ENCODE data around the gene CERT1. TPM values are rescaled to one million over a fixed set of nuclear protein-coding genes. Genes with fewer than 3 reads are reported as not detected.

Gene CERT1
- total and polyA plus RNA-seq, 8 donors: 49.2 to 72.7 (median 56.9) TPM

DNA sequence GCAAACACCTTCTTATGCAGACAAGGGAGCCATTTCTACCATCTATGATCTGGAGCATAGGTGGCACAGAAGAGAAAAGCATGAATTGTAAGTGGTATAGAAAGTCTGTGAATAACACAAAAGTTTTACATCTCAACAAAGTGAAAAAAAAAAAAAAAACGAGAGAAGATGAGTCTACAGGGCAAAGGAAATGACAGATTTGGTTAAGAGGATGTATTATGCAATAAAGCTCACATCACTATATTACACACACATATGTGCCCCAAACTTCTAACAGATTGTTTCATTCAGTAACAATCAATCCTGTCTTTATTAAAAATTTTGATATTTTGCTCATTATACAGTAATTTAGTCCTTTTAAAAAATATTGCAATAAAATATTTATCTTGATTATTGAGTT is 49.8 kb downstream of the CERT1 start:
- TF ChIP-seq, protein P1, sequence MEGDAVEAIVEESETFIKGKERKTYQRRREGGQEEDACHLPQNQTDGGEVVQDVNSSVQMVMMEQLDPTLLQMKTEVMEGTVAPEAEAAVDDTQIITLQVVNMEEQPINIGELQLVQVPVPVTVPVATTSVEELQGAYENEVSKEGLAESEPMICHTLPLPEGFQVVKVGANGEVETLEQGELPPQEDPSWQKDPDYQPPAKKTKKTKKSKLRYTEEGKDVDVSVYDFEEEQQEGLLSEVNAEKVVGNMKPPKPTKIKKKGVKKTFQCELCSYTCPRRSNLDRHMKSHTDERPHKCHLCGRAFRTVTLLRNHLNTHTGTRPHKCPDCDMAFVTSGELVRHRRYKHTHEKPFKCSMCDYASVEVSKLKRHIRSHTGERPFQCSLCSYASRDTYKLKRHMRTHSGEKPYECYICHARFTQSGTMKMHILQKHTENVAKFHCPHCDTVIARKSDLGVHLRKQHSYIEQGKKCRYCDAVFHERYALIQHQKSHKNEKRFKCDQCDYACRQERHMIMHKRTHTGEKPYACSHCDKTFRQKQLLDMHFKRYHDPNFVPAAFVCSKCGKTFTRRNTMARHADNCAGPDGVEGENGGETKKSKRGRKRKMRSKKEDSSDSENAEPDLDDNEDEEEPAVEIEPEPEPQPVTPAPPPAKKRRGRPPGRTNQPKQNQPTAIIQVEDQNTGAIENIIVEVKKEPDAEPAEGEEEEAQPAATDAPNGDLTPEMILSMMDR (IDR thresholded peaks at IDR 0.05): no peak
- intact Hi-C loops (cut with DNase I): no loop called here
- peaks cover 0 to 7% of the 10 kb centered on the region in 2 donors for H3K36me3 ChIP-seq
- ATAC-seq (no peak), DNase-seq (peak in 2 of 4 donors; percentile 5 to 10)
- H3K27me3 ChIP-seq: no peaks in the 10 kb centered on the region
- no peaks in the 10 kb centered on the region for H3K9me3 ChIP-seq
- peak overlapping the region in 1 of 2 donors; percentile 1 for H3K27ac ChIP-seq
- peaks cover 10 to 41% of the 10 kb centered on the region in 2 donors for H3K4me1 ChIP-seq
- no peak overlapping the region for H3K4me3 ChIP-seq

DNA sequence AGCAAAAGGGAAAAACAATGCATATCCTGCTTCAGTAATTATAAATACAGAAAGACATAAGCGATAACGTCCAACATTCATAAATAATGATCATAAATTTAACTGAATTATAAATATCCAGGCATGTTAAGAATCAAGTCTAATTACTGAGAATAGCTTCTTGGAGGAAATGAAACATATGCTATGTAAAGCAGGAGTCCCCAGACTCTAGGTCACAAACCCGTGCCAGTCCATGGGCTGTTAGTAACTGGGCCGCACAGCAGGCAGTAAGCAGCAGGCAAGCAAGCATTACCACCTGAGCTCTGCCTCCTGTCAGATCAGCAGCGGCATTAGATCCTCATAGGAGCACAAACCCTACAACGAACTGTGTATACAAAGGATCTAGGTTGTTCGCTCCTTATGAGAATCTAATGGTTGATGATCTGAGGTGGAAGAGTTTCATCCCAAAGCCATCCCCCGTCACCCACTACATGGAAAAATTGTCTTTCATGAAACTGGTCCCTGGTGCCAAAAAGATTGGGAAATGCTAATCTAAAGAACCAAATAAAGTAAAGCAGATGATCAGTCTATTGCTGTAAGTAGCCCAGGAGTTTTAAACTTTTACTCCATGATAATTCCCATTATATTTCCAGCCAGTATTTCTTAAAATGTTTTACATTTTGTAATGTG is 50.4 kb downstream of the CERT1 start:
- peak in 2 of 4 donors; percentile 23 to 55 for DNase-seq
- Histone ChIP-seq H3K27me3 (no peaks in the 10 kb centered on the region), H3K27ac (peak overlapping the region in 1 of 2 donors; percentile 1), H3K4me1 (peaks cover 10 to 39% of the 10 kb centered on the region in 2 donors), H3K4me3 (no peak overlapping the region), H3K36me3 (peaks cover 0 to 7% of the 10 kb centered on the region in 2 donors), H3K9me3 (no peaks in the 10 kb centered on the region)
- intact Hi-C loops (cut with DNase I): no loop called here
- no peak for ATAC-seq
- TF ChIP-seq, protein P1 (IDR thresholded peaks at IDR 0.05): no peak

DNA sequence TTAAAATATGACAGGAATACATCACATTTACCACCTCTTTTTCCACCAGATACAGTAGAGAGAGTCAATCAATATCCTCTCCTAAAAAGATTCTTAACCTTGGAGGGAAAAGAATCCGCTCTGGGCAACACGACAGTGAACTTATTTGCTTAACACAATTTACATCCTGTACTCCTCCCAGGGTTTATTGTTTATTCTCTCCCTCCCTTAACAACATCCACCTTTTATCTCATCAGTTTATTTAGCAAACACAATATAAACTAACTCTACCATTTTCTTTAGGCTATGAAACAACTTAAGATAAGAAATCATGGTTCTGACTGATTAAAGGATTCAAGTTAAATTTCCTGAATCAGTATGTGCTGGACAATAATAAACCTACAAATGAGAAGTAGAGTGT is 50.9 kb downstream of the CERT1 start:
- no peak for DNase-seq
- H3K4me1 ChIP-seq: peaks cover 7 to 34% of the 10 kb centered on the region in 2 donors
- TF ChIP-seq, protein P1 (IDR thresholded peaks at IDR 0.05): no peak
- no peaks in the 10 kb centered on the region for H3K27me3 ChIP-seq
- intact Hi-C loops (cut with DNase I): no loop called here
- no peak for ATAC-seq
- peaks cover 0 to 7% of the 10 kb centered on the region in 2 donors for H3K36me3 ChIP-seq
- no peaks in the 10 kb centered on the region for H3K9me3 ChIP-seq
- H3K4me3 ChIP-seq: no peak overlapping the region
- peak overlapping the region in 1 of 2 donors; percentile 1 for H3K27ac ChIP-seq

DNA sequence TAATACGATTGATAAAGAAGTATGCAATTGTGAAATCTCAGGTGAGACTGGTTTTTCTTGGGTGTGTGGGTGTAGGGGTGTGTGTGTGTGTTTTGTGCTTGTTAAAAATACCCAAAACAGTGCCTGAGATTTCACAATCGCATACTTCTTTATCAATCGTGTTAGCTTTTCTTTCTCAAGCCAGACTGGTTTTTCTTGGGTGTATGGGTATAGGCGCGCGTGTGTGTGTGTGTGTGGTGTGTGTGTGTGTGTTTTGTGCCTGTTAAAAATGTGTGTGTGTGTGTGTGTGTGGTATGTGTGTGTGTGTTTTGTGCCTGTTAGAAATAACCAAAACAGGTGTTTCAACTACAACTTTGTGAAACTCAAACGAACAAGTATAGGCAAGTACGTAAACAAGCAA is 53.7 kb downstream of the CERT1 start:
- intact Hi-C loops (cut with DNase I): no loop called here
- Histone ChIP-seq H3K27ac (no peak overlapping the region), H3K27me3 (no peaks in the 10 kb centered on the region), H3K4me1 (peaks cover 5 to 21% of the 10 kb centered on the region in 2 donors), H3K36me3 (peaks cover 0 to 16% of the 10 kb centered on the region in 2 donors), H3K4me3 (no peak overlapping the region), H3K9me3 (no peaks in the 10 kb centered on the region)
- DNase-seq (peak in 2 of 4 donors; percentile 24 to 67), ATAC-seq (peak; percentile 82)
- TF ChIP-seq, protein P1 (IDR thresholded peaks at IDR 0.05): no peak

DNA sequence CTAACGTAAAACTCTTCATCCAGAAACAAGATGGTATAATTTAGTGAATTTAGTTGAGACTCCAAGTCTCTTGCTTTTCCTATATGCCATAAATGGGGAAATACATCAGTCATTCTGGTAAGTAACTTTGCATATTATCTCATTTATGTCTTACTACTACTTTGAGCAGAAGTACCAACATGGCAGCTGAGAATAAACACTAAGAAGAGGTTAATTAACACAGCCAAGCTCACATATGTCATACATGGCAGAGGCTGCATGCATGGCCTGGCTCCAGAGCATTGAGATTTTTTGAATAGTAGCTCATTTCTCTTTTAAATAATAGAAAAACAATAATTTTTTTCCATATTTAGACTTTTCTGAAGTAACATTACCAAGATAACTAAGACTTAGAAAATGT is 54.3 kb downstream of the CERT1 start:
- Histone ChIP-seq H3K9me3 (no peaks in the 10 kb centered on the region), H3K4me1 (peaks cover 5 to 17% of the 10 kb centered on the region in 2 donors), H3K4me3 (no peak overlapping the region), H3K27ac (no peak overlapping the region), H3K36me3 (peaks cover 0 to 16% of the 10 kb centered on the region in 2 donors), H3K27me3 (no peaks in the 10 kb centered on the region)
- no peak for DNase-seq
- ATAC-seq: no peak
- intact Hi-C loops (cut with DNase I): no loop called here
- TF ChIP-seq, protein P1 (IDR thresholded peaks at IDR 0.05): no peak

All from left lung (tissue), 10 donors.